Measurements from ENCODE around the gene LYVE1. TPM values are rescaled to one million over a fixed set of nuclear protein-coding genes. Genes with fewer than 3 reads are reported as not detected.

Gene LYVE1
- total and polyA plus RNA-seq, 2 of the 13 experiments (the other 11 are each of a cell fraction or from before 2014, with no cell fraction given), result 1.2 to 1.4 TPM

DNA sequence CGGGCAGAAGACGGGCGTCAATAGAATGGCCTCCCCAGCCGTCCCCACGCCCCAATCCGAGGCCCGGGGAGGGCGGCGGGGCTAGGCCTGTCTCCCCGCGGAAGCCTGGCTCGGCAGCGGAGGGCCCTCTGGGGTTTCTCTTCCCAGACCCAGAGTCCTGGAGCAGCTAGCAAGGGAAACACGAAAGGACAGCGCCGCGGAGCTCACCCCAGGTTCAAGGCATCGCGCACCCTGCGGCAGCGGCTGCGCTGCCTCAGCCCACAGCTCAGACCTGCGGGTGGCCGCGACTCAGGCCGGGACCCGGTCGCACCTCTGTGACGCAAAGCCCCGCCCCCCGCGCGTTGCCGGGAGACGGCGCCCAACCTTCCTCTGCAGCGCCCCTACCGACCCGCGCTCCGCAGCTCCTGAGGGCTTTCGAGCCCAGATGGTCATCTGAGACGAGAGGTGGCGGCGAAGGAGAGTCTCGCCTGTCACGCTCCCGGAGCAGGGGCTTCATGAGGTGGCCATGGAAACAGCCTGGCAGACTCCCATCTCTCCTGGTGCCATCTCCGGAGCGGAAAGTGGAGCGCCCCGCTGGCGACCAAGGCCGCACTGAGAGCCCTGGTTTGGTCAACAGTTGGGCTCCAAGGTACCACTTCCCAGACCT lies 27.4 kb downstream of the LYVE1 start, which contains the start of gene RNF141 (continued):
- TF ChIP-seq, protein P1, sequence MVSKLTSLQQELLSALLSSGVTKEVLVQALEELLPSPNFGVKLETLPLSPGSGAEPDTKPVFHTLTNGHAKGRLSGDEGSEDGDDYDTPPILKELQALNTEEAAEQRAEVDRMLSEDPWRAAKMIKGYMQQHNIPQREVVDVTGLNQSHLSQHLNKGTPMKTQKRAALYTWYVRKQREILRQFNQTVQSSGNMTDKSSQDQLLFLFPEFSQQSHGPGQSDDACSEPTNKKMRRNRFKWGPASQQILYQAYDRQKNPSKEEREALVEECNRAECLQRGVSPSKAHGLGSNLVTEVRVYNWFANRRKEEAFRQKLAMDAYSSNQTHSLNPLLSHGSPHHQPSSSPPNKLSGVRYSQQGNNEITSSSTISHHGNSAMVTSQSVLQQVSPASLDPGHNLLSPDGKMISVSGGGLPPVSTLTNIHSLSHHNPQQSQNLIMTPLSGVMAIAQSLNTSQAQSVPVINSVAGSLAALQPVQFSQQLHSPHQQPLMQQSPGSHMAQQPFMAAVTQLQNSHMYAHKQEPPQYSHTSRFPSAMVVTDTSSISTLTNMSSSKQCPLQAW (CRISPR knock-in tag; IDR thresholded peaks at IDR 0.05), result peak; percentile 87
- TF ChIP-seq, protein P2, sequence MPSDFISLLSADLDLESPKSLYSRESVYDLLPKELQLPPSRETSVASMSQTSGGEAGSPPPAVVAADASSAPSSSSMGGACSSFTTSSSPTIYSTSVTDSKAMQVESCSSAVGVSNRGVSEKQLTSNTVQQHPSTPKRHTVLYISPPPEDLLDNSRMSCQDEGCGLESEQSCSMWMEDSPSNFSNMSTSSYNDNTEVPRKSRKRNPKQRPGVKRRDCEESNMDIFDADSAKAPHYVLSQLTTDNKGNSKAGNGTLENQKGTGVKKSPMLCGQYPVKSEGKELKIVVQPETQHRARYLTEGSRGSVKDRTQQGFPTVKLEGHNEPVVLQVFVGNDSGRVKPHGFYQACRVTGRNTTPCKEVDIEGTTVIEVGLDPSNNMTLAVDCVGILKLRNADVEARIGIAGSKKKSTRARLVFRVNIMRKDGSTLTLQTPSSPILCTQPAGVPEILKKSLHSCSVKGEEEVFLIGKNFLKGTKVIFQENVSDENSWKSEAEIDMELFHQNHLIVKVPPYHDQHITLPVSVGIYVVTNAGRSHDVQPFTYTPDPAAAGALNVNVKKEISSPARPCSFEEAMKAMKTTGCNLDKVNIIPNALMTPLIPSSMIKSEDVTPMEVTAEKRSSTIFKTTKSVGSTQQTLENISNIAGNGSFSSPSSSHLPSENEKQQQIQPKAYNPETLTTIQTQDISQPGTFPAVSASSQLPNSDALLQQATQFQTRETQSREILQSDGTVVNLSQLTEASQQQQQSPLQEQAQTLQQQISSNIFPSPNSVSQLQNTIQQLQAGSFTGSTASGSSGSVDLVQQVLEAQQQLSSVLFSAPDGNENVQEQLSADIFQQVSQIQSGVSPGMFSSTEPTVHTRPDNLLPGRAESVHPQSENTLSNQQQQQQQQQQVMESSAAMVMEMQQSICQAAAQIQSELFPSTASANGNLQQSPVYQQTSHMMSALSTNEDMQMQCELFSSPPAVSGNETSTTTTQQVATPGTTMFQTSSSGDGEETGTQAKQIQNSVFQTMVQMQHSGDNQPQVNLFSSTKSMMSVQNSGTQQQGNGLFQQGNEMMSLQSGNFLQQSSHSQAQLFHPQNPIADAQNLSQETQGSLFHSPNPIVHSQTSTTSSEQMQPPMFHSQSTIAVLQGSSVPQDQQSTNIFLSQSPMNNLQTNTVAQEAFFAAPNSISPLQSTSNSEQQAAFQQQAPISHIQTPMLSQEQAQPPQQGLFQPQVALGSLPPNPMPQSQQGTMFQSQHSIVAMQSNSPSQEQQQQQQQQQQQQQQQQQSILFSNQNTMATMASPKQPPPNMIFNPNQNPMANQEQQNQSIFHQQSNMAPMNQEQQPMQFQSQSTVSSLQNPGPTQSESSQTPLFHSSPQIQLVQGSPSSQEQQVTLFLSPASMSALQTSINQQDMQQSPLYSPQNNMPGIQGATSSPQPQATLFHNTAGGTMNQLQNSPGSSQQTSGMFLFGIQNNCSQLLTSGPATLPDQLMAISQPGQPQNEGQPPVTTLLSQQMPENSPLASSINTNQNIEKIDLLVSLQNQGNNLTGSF (CRISPR knock-in tag; IDR thresholded peaks at IDR 0.05), result peak; percentile 51; the same call in 1 of the 2 replicates
- TF ChIP-seq MXD4 (CRISPR knock-in tag; IDR thresholded peaks at IDR 0.05) (peak; percentile 80), GABPB1 (CRISPR knock-in tag; IDR thresholded peaks at IDR 0.05) (peak; percentile 86), KAT7 (CRISPR knock-in tag; IDR thresholded peaks at IDR 0.05; ENCODE audit: borderline replicate concordance) (peak; percentile 80; the same call in 1 of the 2 replicates), ZNF33A (CRISPR knock-in tag; IDR thresholded peaks at IDR 0.05; ENCODE audit: borderline replicate concordance) (no peak), TARDBP (CRISPR knock-in tag; IDR thresholded peaks at IDR 0.05) (peak; percentile 66; the same call in 1 of the 2 replicates), SRSF4 (IDR thresholded peaks at IDR 0.05; ENCODE audit: low read depth, low read length, poor library complexity, severe bottlenecking) (no peak), PITX1 (CRISPR knock-in tag; IDR thresholded peaks at IDR 0.05) (peak; percentile 39; the same call in 1 of the 2 replicates), ZNF619 (CRISPR knock-in tag; IDR thresholded peaks at IDR 0.05) (peak; percentile 77; the same call in 1 of the 2 replicates), HNRNPLL (IDR thresholded peaks at IDR 0.05; ENCODE audit: low read depth, low read length, poor library complexity, severe bottlenecking) (peak; percentile 95), MAZ (IDR thresholded peaks at IDR 0.05; ENCODE audit: borderline replicate concordance, low read depth, low read length) (peak; percentile 67; the same call in 1 of the 2 replicates), MAZ (CRISPR knock-in tag; IDR thresholded peaks at IDR 0.05; ENCODE audit: low read depth) (peak; percentile 91), MTF2 (CRISPR knock-in tag; IDR thresholded peaks at IDR 0.05; ENCODE audit: borderline replicate concordance) (peak; percentile 90)
- TF ChIP-seq, protein P3, sequence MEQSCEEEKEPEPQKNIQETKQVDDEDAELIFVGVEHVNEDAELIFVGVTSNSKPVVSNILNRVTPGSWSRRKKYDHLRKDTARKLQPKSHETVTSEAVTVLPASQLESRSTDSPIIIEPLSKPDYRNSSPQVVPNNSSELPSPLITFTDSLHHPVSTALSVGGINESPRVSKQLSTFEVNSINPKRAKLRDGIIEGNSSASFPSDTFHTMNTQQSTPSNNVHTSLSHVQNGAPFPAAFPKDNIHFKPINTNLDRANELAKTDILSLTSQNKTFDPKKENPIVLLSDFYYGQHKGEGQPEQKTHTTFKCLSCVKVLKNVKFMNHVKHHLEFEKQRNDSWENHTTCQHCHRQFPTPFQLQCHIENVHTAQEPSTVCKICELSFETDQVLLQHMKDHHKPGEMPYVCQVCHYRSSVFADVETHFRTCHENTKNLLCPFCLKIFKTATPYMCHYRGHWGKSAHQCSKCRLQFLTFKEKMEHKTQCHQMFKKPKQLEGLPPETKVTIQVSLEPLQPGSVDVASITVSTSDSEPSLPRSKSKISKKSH (CRISPR knock-in tag; IDR thresholded peaks at IDR 0.05; ENCODE audit: borderline replicate concordance), result peak; percentile 69; the same call in 1 of the 2 replicates
- TF ChIP-seq, protein P4, sequence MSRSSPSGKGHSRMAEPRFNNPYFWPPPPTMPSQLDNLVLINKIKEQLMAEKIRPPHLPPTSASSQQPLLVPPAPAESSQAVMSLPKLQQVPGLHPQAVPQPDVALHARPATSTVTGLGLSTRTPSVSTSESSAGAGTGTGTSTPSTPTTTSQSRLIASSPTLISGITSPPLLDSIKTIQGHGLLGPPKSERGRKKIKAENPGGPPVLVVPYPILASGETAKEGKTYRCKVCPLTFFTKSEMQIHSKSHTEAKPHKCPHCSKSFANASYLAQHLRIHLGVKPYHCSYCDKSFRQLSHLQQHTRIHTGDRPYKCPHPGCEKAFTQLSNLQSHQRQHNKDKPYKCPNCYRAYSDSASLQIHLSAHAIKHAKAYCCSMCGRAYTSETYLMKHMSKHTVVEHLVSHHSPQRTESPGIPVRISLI (CRISPR knock-in tag; IDR thresholded peaks at IDR 0.05; ENCODE audit: borderline replicate concordance), result no peak; the same call in 1 of the 2 replicates
- TF ChIP-seq, protein P5, sequence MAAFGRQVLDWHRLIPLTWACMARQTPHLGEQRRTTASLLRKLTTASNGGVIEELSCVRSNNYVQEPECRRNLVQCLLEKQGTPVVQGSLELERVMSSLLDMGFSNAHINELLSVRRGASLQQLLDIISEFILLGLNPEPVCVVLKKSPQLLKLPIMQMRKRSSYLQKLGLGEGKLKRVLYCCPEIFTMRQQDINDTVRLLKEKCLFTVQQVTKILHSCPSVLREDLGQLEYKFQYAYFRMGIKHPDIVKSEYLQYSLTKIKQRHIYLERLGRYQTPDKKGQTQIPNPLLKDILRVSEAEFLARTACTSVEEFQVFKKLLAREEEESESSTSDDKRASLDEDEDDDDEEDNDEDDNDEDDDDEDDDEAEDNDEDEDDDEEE (CRISPR knock-in tag; IDR thresholded peaks at IDR 0.05), result no peak

Data from HepG2 (cell line).